C4-2B (cell line): ENCODE results near the gene ACOXL.

Experiments used
- H3K27ac ChIP-seq: fragments of 450-650 bp; 2 replicates; pipeline ENCODE4 v1.5.1; 2017
- CTCF ChIP-seq: fragments of 450-650 bp; conservative IDR thresholded peaks from 2 replicates; pipeline ENCODE4 v1.5.1; 2017; ENCODE audit warnings: mild to moderate bottlenecking
- ZFX ChIP-seq: fragments of 450-650 bp; IDR thresholded peaks from 2 replicates; pipeline ENCODE4 v1.6.1; 2017

Gene ACOXL

GRCh38 chr2:111116843-111117597, 384.6 kb downstream of the ACOXL start:
- no peak overlapping the region for H3K27ac ChIP-seq

GRCh38 chr2:111117598-111118480, 385.5 kb downstream of the ACOXL start:
- TF ChIP-seq ZFX = no peak
- TF ChIP-seq CTCF = no peak
- no peak overlapping the region for H3K27ac ChIP-seq

More at GRCh38 chr2:111116843-111117597, 384.6 kb downstream of the ACOXL start:
- TF ChIP-seq ZFX (no peak), CTCF (peak; percentile 89)

GRCh38 chr2:111118481-111118980, 386.2 kb downstream of the ACOXL start:
- H3K27ac ChIP-seq = no peak overlapping the region
- no peak for TF ChIP-seq CTCF
- no peak for TF ChIP-seq ZFX

- peak overlapping the region; percentile 89; the same call in 1 of the 2 replicates for H3K27ac ChIP-seq
- TF ChIP-seq CTCF (no peak), ZFX (no peak)
Measured at GRCh38 chr2:111118981-111119821, 386.8 kb downstream of the ACOXL start.

- peak overlapping the region; percentile 89 for H3K27ac ChIP-seq
- TF ChIP-seq CTCF (no peak), ZFX (no peak)
Measured at GRCh38 chr2:111119822-111120252, 387.5 kb downstream of the ACOXL start.

- peak within 1 kb of the TSS; percentile 89 for H3K27ac ChIP-seq
- peak; percentile 43; the same call in 1 of the 2 replicates for TF ChIP-seq ZFX
- peak; percentile 42 for TF ChIP-seq CTCF
Measured at GRCh38 chr2:111120253-111121027, 388.1 kb downstream of the ACOXL start, which contains the start of gene BCL2L11. Gene BCL2L11 (plus strand): TSS chr2:111120914. CDS start chr2:111123746, 2,832 bp downstream.
